ENCODE data around the gene MRPL39. TPM values are rescaled to one million over a fixed set of nuclear protein-coding genes. Genes with fewer than 3 reads are reported as not detected.

MRPL39 gene
- total and polyA plus RNA-seq, 9 of the 15 experiments (the other 6 are each of a cell fraction or from before 2014, with no cell fraction given), result 65.4 to 247 (median 105) TPM

- Histone ChIP-seq H3K4me3 (no peak overlapping the region), H3K36me3 (ENCODE audit: control insufficient read depth, insufficient read depth, low read length) (peaks cover 8% of the 10 kb centered on the region; the same call in 2 of the 3 replicates), H3K9ac (ENCODE audit: insufficient read depth in 1 of 2, low read depth in 2 of 2, low read length in 2 of 2) (no peak overlapping the region), H3K79me2 (ENCODE audit: control insufficient read depth, insufficient read depth, low read length) (no peaks in the 10 kb centered on the region), H3K4me1 (replicated peaks in 1 of 2; ENCODE audit: control insufficient read depth in 2 of 2, insufficient read depth in 2 of 2, low read length in 2 of 2) (no peaks in the 10 kb centered on the region; a peak in 1 of 5 replicates), H3K4me2 (ENCODE audit: insufficient read depth, low read length) (no peak overlapping the region), H3K9me1 (ENCODE audit: control insufficient read depth, insufficient read depth, low read length) (no peaks in the 10 kb centered on the region), H3K27me3 (ENCODE audit: control insufficient read depth in 2 of 2, insufficient read depth in 2 of 2, low read length in 2 of 2) (no peaks in the 10 kb centered on the region), H3K27ac (ENCODE audit: extremely low read depth, low read depth, low read length) (no peak overlapping the region), H2AFZ (ENCODE audit: low read depth, low read length) (no peak overlapping the region), H3K9me3 (replicated peaks; ENCODE audit: control insufficient read depth, insufficient read depth, low read depth, low read length) (no peaks in the 10 kb centered on the region), H4K20me1 (replicated peaks; ENCODE audit: control insufficient read depth, insufficient read depth, low read length) (no peaks in the 10 kb centered on the region)
- DNase-seq (ENCODE audit: extremely low read depth in 1 of 4, low spot score in 3 of 4) (no peak), FAIRE-seq (no peak), ATAC-seq (no peak)
- intact Hi-C loops (cut with micrococcal nuclease), result no loop called here
- WGBS (ENCODE audit: insufficient coverage, low coverage, missing lambda C conversion rate), result 65% methylated on average over 4 of the region's 4 CpGs
- ChIA-PET CTCF (ENCODE audit: low intra/inter-chr PET ratio) (no interaction called here), POLR2A (no interaction called here)
- TF ChIP-seq NR2C1 (IDR thresholded peaks at IDR 0.05), result no peak
- no peak for TF ChIP-seq NR2C1 (tag; IDR thresholded peaks at IDR 0.05)
- no peak for TF ChIP-seq CBX3 (IDR thresholded peaks at IDR 0.05; ENCODE audit: borderline replicate concordance in 1 of 2, low read length in 2 of 2)
- no peak for TF ChIP-seq POLR2H (tag; IDR thresholded peaks at IDR 0.05; ENCODE audit: low read depth)
- no peak for TF ChIP-seq KAT2B (IDR thresholded peaks at IDR 0.05; ENCODE audit: low read depth, low read length)
- no peak for TF ChIP-seq CREB3L1 (IDR thresholded peaks at IDR 0.05; ENCODE audit: borderline replicate concordance, low read depth)
- BruUV-seq (replicated peaks), result no TSS peak
- in situ Hi-C loops (cut with MboI), result no loop called here
Observed at GRCh38 chr21:25579226-25580013, 27.9 kb downstream of the MRPL39 start.
